Neural progenitor cell (in vitro differentiated cells): ENCODE measurements around the gene MESD. TPM values are rescaled to one million over a fixed set of nuclear protein-coding genes. Genes with fewer than 3 reads are reported as not detected.

Experiments
- DNase-seq: peaks from one replicate; pipeline ENCODE4 v3.0.0-alpha.2; 2016; ENCODE audit warnings: low spot score
- H2AFZ ChIP-seq: fragments of 200-600 bp; sonication (generic); replicated peaks from 2 replicates; pipeline ENCODE4 v1.6.1; 2016; ENCODE audit warnings: antibody characterized with exemption
- H3F3A ChIP-seq: fragments of 200-600 bp; sonication (generic); 2 replicates; pipeline ENCODE4 v1.6.1; 2016; ENCODE audit warnings: antibody characterized with exemption, low read depth
- H3K27ac ChIP-seq: fragments of 200-600 bp; sonication (generic); 2 replicates; pipeline ENCODE4 v1.5.1; 2016; ENCODE audit warnings: mild to moderate bottlenecking
- H3K27me3 ChIP-seq: fragments of 200-600 bp; sonication (generic); 2 replicates; pipeline ENCODE4 v1.6.1; 2016; ENCODE audit warnings: mild to moderate bottlenecking, moderate library complexity
- H3K36me3 ChIP-seq: fragments of 200-600 bp; sonication (generic); 2 replicates; pipeline ENCODE4 v1.5.1; 2016
- H3K4me1 ChIP-seq: fragments of 200-600 bp; sonication (generic); 2 replicates; pipeline ENCODE4 v1.6.1; 2016; ENCODE audit warnings: mixed run types
- H3K4me2 ChIP-seq: fragments of 200-600 bp; sonication (generic); 2 replicates; pipeline ENCODE4 v1.6.1; 2016
- H3K4me3 ChIP-seq: fragments of 200-600 bp; sonication (generic); 2 replicates; pipeline ENCODE4 v1.5.1; 2016
- H3K79me2 ChIP-seq: fragments of 200-600 bp; sonication (generic); 2 replicates; pipeline ENCODE4 v1.6.1; 2016; ENCODE audit warnings: low read depth
- H3K9ac ChIP-seq: fragments of 200-600 bp; sonication (generic); 2 replicates; pipeline ENCODE4 v1.6.1; 2016
- H3K9me3 ChIP-seq: fragments of 200-600 bp; sonication (generic); 2 replicates; pipeline ENCODE4 v1.5.1; 2016; ENCODE audit warnings: low read depth
- H4K20me1 ChIP-seq: fragments of 200-600 bp; sonication (generic); 2 replicates; pipeline ENCODE4 v1.6.1; 2016; ENCODE audit warnings: low read depth
- H3K27ac Mint-ChIP-seq: 3 replicates; pipeline ENCODE4 v1.8.0; 2021; ENCODE audit warnings: mixed read lengths
- H3K27me3 Mint-ChIP-seq: 2 replicates; pipeline ENCODE4 v1.8.0; 2022; ENCODE audit warnings: low read depth, mild to moderate bottlenecking, inconsistent platforms, moderate library complexity, mixed read lengths; ENCODE audit not compliant: insufficient read depth
- H3K36me3 Mint-ChIP-seq: 3 replicates; pipeline ENCODE4 v1.8.0; 2021; ENCODE audit warnings: mixed read lengths
- H3K4me1 Mint-ChIP-seq: 3 replicates; pipeline ENCODE4 v1.8.0; 2021; ENCODE audit warnings: mixed read lengths
- H3K4me3 Mint-ChIP-seq: 3 replicates; pipeline ENCODE4 v1.8.0; 2021; ENCODE audit warnings: mild to moderate bottlenecking, moderate library complexity, mixed read lengths
- H3K9me3 Mint-ChIP-seq: 3 replicates; pipeline ENCODE4 v1.8.0; 2020; ENCODE audit warnings: mixed read lengths
- EZH2 ChIP-seq: fragments of 200-600 bp; sonication (generic); IDR thresholded peaks from 2 replicates; pipeline ENCODE4 v1.6.1; 2017; ENCODE audit warnings: antibody characterized with exemption, mild to moderate bottlenecking, moderate library complexity
- EZH2phosphoT487 ChIP-seq: fragments of 200-600 bp; sonication (generic); IDR thresholded peaks from 2 replicates; pipeline ENCODE4 v1.6.1; 2017; ENCODE audit warnings: antibody characterized with exemption
- total RNA-seq: library from RNA; depleted of rRNA; stranded (reverse); fragments of >200 nt; gene quantifications from 2 replicates; pipeline ENCODE4 v1.2.3, GENCODE V29; 2015; ENCODE audit warnings: low replicate concordance
- TF ChIP-seq, protein P1 (sequence below): fragments of 200-600 bp; sonication (generic); IDR thresholded peaks from 2 replicates; pipeline ENCODE4 v1.5.1; 2017; ENCODE audit warnings: antibody characterized with exemption, mild to moderate bottlenecking

Gene MESD
- total RNA-seq, 1 donor from 2014 or later, result 31.5 TPM

DNA sequence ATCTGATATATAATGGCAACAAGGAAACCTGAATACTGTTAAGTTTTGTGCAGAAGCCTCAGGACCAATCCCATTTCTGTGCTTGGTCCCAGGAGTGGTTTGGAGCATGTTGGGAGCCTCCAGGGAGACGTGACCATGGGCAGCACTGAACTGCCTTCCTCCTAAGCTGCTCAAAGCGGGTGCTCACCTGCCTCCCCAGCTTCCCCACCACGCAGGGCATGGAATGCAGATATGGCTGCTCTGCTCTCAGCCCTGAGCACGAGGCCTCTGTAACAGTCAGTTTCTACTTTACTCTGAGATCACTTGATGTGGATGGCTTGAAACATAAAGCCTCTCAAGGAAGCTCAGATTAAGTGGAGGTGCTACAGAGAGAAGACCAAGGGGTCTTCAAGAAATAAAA lies 49.3 kb downstream of the MESD start:
- Mint-ChIP-seq H3K27ac (no peak overlapping the region), H3K9me3 (no peaks in the 10 kb centered on the region), H3K4me1 (no peaks in the 10 kb centered on the region), H3K27me3 (no peaks in the 10 kb centered on the region), H3K36me3 (peaks cover 7% of the 10 kb centered on the region), H3K4me3 (no peak overlapping the region)
- Histone ChIP-seq H3K4me1 (no peaks in the 10 kb centered on the region), H3F3A (no peaks in the 10 kb centered on the region), H3K27me3 (no peaks in the 10 kb centered on the region), H3K79me2 (no peaks in the 10 kb centered on the region), H3K4me3 (no peak overlapping the region), H3K4me2 (no peak overlapping the region), H4K20me1 (no peaks in the 10 kb centered on the region), H3K9me3 (no peaks in the 10 kb centered on the region), H2AFZ (no peak overlapping the region), H3K9ac (no peak overlapping the region), H3K27ac (no peak overlapping the region), H3K36me3 (no peaks in the 10 kb centered on the region)
- TF ChIP-seq EZH2phosphoT487, result no peak
- no peak for TF ChIP-seq EZH2
- TF ChIP-seq, protein P1, sequence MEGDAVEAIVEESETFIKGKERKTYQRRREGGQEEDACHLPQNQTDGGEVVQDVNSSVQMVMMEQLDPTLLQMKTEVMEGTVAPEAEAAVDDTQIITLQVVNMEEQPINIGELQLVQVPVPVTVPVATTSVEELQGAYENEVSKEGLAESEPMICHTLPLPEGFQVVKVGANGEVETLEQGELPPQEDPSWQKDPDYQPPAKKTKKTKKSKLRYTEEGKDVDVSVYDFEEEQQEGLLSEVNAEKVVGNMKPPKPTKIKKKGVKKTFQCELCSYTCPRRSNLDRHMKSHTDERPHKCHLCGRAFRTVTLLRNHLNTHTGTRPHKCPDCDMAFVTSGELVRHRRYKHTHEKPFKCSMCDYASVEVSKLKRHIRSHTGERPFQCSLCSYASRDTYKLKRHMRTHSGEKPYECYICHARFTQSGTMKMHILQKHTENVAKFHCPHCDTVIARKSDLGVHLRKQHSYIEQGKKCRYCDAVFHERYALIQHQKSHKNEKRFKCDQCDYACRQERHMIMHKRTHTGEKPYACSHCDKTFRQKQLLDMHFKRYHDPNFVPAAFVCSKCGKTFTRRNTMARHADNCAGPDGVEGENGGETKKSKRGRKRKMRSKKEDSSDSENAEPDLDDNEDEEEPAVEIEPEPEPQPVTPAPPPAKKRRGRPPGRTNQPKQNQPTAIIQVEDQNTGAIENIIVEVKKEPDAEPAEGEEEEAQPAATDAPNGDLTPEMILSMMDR, result no peak
- no peak for DNase-seq

DNA sequence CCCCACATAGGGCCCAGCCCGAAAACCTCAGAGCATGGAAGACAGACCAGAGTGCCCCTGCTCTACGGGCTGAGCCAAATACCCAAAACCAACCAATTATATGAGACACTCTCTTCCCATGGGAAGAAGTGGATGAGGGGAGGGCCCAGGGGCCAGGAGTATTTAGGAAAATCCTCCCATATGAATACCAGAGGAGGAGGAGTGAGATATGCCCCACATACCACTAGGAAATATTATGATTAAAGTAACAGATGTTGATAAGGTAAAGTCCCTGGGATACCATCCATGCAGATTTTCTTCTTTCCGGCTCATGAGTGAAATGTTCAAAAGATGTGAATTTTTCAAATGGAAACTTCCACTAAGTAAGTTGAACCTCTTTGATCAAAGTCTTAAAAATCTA lies 50.4 kb downstream of the MESD start:
- Histone ChIP-seq H3K4me1 (no peaks in the 10 kb centered on the region), H3K36me3 (no peaks in the 10 kb centered on the region), H3K9ac (no peak overlapping the region), H3K4me3 (no peak overlapping the region), H4K20me1 (no peaks in the 10 kb centered on the region), H3K79me2 (no peaks in the 10 kb centered on the region), H3K27ac (no peak overlapping the region), H3K27me3 (no peaks in the 10 kb centered on the region), H3K4me2 (no peak overlapping the region), H3F3A (no peaks in the 10 kb centered on the region), H2AFZ (no peak overlapping the region), H3K9me3 (no peaks in the 10 kb centered on the region)
- no peak for TF ChIP-seq EZH2phosphoT487
- H3K4me1 Mint-ChIP-seq, result peaks cover 4% of the 10 kb centered on the region
- H3K27ac Mint-ChIP-seq, result no peak overlapping the region
- peaks cover 2% of the 10 kb centered on the region for H3K27me3 Mint-ChIP-seq
- no peaks in the 10 kb centered on the region for H3K9me3 Mint-ChIP-seq
- no peak for DNase-seq
- H3K4me3 Mint-ChIP-seq, result no peak overlapping the region
- peaks cover 3% of the 10 kb centered on the region for H3K36me3 Mint-ChIP-seq

DNA sequence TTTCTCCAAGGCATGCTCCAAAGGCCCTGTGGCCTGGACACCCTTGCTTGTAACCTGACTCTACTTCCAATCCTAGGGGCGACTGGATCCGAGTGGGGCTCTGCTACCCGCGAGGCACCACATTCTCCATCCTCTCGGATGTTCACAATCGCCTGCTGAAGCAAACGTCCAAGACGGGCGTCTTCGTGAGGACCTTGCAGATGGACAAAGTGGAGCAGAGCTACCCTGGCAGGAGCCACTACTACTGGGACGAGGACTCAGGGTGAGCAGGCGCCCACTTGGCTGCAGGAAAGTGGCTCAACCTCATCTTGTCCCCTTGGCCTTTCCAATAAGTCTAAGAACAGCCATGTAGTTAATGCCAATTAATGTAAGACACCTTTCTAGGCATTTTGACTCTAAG lies 51.9 kb downstream of the MESD start:
- Histone ChIP-seq H3F3A (no peaks in the 10 kb centered on the region), H3K36me3 (no peaks in the 10 kb centered on the region)

More for the DNA sequence above, 51.9 kb downstream of the MESD start:
- no peak for TF ChIP-seq EZH2
- no peak for TF ChIP-seq EZH2phosphoT487
- TF ChIP-seq, protein P1, result no peak
- H3K4me1 ChIP-seq, result no peaks in the 10 kb centered on the region
- no peak overlapping the region for H2AFZ ChIP-seq
- H4K20me1 ChIP-seq, result no peaks in the 10 kb centered on the region
- peaks cover 2% of the 10 kb centered on the region for H3K27me3 Mint-ChIP-seq
- H3K4me3 Mint-ChIP-seq, result no peak overlapping the region
- H3K27ac Mint-ChIP-seq, result no peak overlapping the region
- no peak overlapping the region for H3K4me2 ChIP-seq
- no peak overlapping the region for H3K27ac ChIP-seq
- peaks cover 4% of the 10 kb centered on the region for H3K4me1 Mint-ChIP-seq
- no peaks in the 10 kb centered on the region for H3K79me2 ChIP-seq
- no peaks in the 10 kb centered on the region for H3K9me3 ChIP-seq
- peaks cover 2% of the 10 kb centered on the region for H3K36me3 Mint-ChIP-seq
- DNase-seq, result no peak
- no peak overlapping the region for H3K9ac ChIP-seq
- no peaks in the 10 kb centered on the region for H3K9me3 Mint-ChIP-seq
- H3K27me3 ChIP-seq, result no peaks in the 10 kb centered on the region
- H3K4me3 ChIP-seq, result no peak overlapping the region
